ENCODE measurements around the gene TBC1D20. TPM values are rescaled to one million over a fixed set of nuclear protein-coding genes. Genes with fewer than 3 reads are reported as not detected.
A peak's percentile ranks its signal among the peaks of the same experiment; 100 is the strongest.

TBC1D20 gene
- polyA plus RNA-seq, 6 donors from 2014 or later, result 16.0 to 24.6 (median 18.6) TPM

- DNase-seq (no peak), ATAC-seq (ENCODE audit: low read depth in 2 of 2) (no peak)
- Mint-ChIP-seq H3K4me1 (peaks cover 30 to 34% (median 31%) of the 10 kb centered on the region in 3 donors), H3K4me3 (no peak overlapping the region), H3K27me3 (no peaks in the 10 kb centered on the region), H3K36me3 (peaks cover 26 to 27% of the 10 kb centered on the region in 2 donors), H3K27ac (peak overlapping the region in 1 of 6 donors; percentile 49), H3K9me3 (no peaks in the 10 kb centered on the region)
These were observed 21.7 kb downstream of the TBC1D20 start for GRCh38 chr20:440636-441035.

- peaks cover 23 to 26% of the 10 kb centered on the region in 2 donors for H3K36me3 Mint-ChIP-seq
These were observed 22.2 kb downstream of the TBC1D20 start for GRCh38 chr20:440148-440547.

GRCh38 chr20:438571-439469 lies 23.5 kb downstream of the TBC1D20 start:
- peak overlapping the region; percentile 12 to 91 (median 83) for H3K27ac Mint-ChIP-seq
- no peaks in the 10 kb centered on the region for H3K9me3 Mint-ChIP-seq
- peak overlapping the region; percentile 65 to 91 (median 83) for H3K4me3 Mint-ChIP-seq
- ATAC-seq (ENCODE audit: low read depth in 2 of 2) (peak; percentile 77 to 80), DNase-seq (no peak)
- H3K36me3 Mint-ChIP-seq, result peaks cover 19 to 20% of the 10 kb centered on the region in 2 donors
- peaks cover 34 to 40% (median 38%) of the 10 kb centered on the region in 3 donors for H3K4me1 Mint-ChIP-seq
- no peaks in the 10 kb centered on the region for H3K27me3 Mint-ChIP-seq

More at GRCh38 chr20:440148-440547, 22.2 kb downstream of the TBC1D20 start:
- DNase-seq, result no peak
- Mint-ChIP-seq H3K4me3 (peak overlapping the region in 3 of 8 donors; percentile 9 to 32 (median 18)), H3K27ac (peak overlapping the region in 3 of 6 donors; percentile 38 to 80 (median 43)), H3K4me1 (peaks cover 30 to 35% (median 33%) of the 10 kb centered on the region in 3 donors), H3K27me3 (no peaks in the 10 kb centered on the region), H3K9me3 (no peaks in the 10 kb centered on the region)
- ATAC-seq (ENCODE audit: low read depth in 2 of 2), result no peak

GRCh38 chr20:437787-438486 lies 24.4 kb downstream of the TBC1D20 start:
- Mint-ChIP-seq H3K4me3 (peak overlapping the region; percentile 65 to 91 (median 83)), H3K27me3 (no peaks in the 10 kb centered on the region), H3K36me3 (peaks cover 19 to 20% of the 10 kb centered on the region in 2 donors), H3K27ac (peak overlapping the region; percentile 49 to 94 (median 82)), H3K4me1 (peaks cover 37 to 48% (median 47%) of the 10 kb centered on the region in 3 donors), H3K9me3 (no peaks in the 10 kb centered on the region)
- ATAC-seq (ENCODE audit: low read depth in 2 of 2), result peak; percentile 20 to 36
- no peak for DNase-seq

- ATAC-seq (ENCODE audit: low read depth in 2 of 2) (no peak), DNase-seq (no peak)
- Mint-ChIP-seq H3K36me3 (peaks cover 7 to 9% of the 10 kb centered on the region in 2 donors), H3K9me3 (no peaks in the 10 kb centered on the region), H3K4me1 (peaks cover 37 to 51% (median 47%) of the 10 kb centered on the region in 3 donors), H3K27ac (no peak overlapping the region), H3K4me3 (no peak overlapping the region), H3K27me3 (no peaks in the 10 kb centered on the region)
These were observed 25.9 kb downstream of the TBC1D20 start for GRCh38 chr20:436476-436875.

GRCh38 chr20:435558-435957 lies 26.8 kb downstream of the TBC1D20 start:
- Mint-ChIP-seq H3K36me3 (peaks cover 0 to 5% of the 10 kb centered on the region in 2 donors), H3K4me1 (peaks cover 37 to 51% (median 47%) of the 10 kb centered on the region in 3 donors), H3K27ac (no peak overlapping the region), H3K9me3 (no peaks in the 10 kb centered on the region), H3K27me3 (no peaks in the 10 kb centered on the region), H3K4me3 (no peak overlapping the region)
- DNase-seq (no peak), ATAC-seq (ENCODE audit: low read depth in 2 of 2) (no peak)

- no peak for ATAC-seq (ENCODE audit: low read depth in 2 of 2)
- peaks cover 0 to 5% of the 10 kb centered on the region in 2 donors for H3K36me3 Mint-ChIP-seq
- no peaks in the 10 kb centered on the region for H3K9me3 Mint-ChIP-seq
- H3K4me1 Mint-ChIP-seq, result peaks cover 34 to 48% (median 45%) of the 10 kb centered on the region in 3 donors
- peak overlapping the region in 3 of 6 donors; percentile 54 to 89 (median 57) for H3K27ac Mint-ChIP-seq
- no peak for DNase-seq
- no peaks in the 10 kb centered on the region for H3K27me3 Mint-ChIP-seq
- peak overlapping the region in 1 of 8 donors; percentile 64 for H3K4me3 Mint-ChIP-seq
These were observed 27.5 kb downstream of the TBC1D20 start for GRCh38 chr20:434661-435419.

- Mint-ChIP-seq H3K36me3 (peaks cover 0 to 5% of the 10 kb centered on the region in 2 donors), H3K27ac (peak overlapping the region in 5 of 6 donors; percentile 41 to 89 (median 57)), H3K27me3 (no peaks in the 10 kb centered on the region), H3K4me1 (peaks cover 28 to 42% (median 39%) of the 10 kb centered on the region in 3 donors), H3K4me3 (peak overlapping the region in 3 of 8 donors; percentile 23 to 73 (median 64)), H3K9me3 (no peaks in the 10 kb centered on the region)
- DNase-seq, result no peak
- no peak for ATAC-seq (ENCODE audit: low read depth in 2 of 2)
These were observed 28.1 kb downstream of the TBC1D20 start for GRCh38 chr20:434221-434620.

- no peaks in the 10 kb centered on the region for H3K9me3 Mint-ChIP-seq
- DNase-seq, result no peak
- H3K4me1 Mint-ChIP-seq, result peaks cover 20 to 34% (median 31%) of the 10 kb centered on the region in 3 donors
- peak; percentile 45 to 56 for ATAC-seq (ENCODE audit: low read depth in 2 of 2)
- H3K36me3 Mint-ChIP-seq, result peaks cover 0 to 5% of the 10 kb centered on the region in 2 donors
- no peaks in the 10 kb centered on the region for H3K27me3 Mint-ChIP-seq
- peak overlapping the region; percentile 78 to 94 (median 86) for H3K27ac Mint-ChIP-seq
- peak overlapping the region in 4 of 8 donors; percentile 33 to 85 (median 58) for H3K4me3 Mint-ChIP-seq
These were observed 28.9 kb downstream of the TBC1D20 start for GRCh38 chr20:433300-433975.

GRCh38 chr20:432677-433299 lies 29.5 kb downstream of the TBC1D20 start:
- Mint-ChIP-seq H3K27ac (peak overlapping the region; percentile 78 to 94 (median 85)), H3K4me3 (peak overlapping the region in 2 of 8 donors; percentile 64 to 85), H3K4me1 (peaks cover 16 to 27% (median 24%) of the 10 kb centered on the region in 3 donors), H3K27me3 (no peaks in the 10 kb centered on the region), H3K9me3 (no peaks in the 10 kb centered on the region), H3K36me3 (peaks cover 0 to 5% of the 10 kb centered on the region in 2 donors)
- ATAC-seq (ENCODE audit: low read depth in 2 of 2) (no peak), DNase-seq (no peak)

- H3K27ac Mint-ChIP-seq, result peak overlapping the region in 1 of 6 donors; percentile 79
- H3K36me3 Mint-ChIP-seq, result peaks cover 0 to 5% of the 10 kb centered on the region in 2 donors
- ATAC-seq (ENCODE audit: low read depth in 2 of 2), result no peak
- H3K9me3 Mint-ChIP-seq, result no peaks in the 10 kb centered on the region
- H3K4me1 Mint-ChIP-seq, result peaks cover 12 to 22% (median 20%) of the 10 kb centered on the region in 3 donors
- H3K27me3 Mint-ChIP-seq, result no peaks in the 10 kb centered on the region
- DNase-seq, result no peak
- H3K4me3 Mint-ChIP-seq, result no peak overlapping the region
These were observed 30.1 kb downstream of the TBC1D20 start for GRCh38 chr20:432208-432607.
